IMR-90 (cell line): ENCODE results near the gene AGAP2. TPM values are rescaled to one million over a fixed set of nuclear protein-coding genes. Genes with fewer than 3 reads are reported as not detected.

Experiments
- ATAC-seq: fragments of 200-7000 bp; cut with Tn5 transposase; 2 replicates; pipeline ENCODE4 v1.9.1; 2020; ENCODE audit warnings: low read depth, mild to moderate bottlenecking, moderate library complexity
- BruUV-seq: library from RNA; stranded (reverse); fragments of 400-500 nt; replicated peaks from 2 replicates; lab custom pipeline; 2021; lab: Mats Ljungman, UMichigan
- CTCF ChIA-PET: fragments of 300-600 bp; formaldehyde crosslinking; extraction: SDS; loops from one replicate; lab custom pipeline; 2021; ENCODE audit warnings: antibody characterized with exemption; lab: Yijun Ruan, JAX
- POLR2A ChIA-PET: fragments of 300-600 bp; sonication (Branson Sonifier 250); formaldehyde crosslinking; loops from one replicate; lab custom pipeline; 2022; ENCODE audit warnings: antibody characterized with exemption; ENCODE audit not compliant: unreplicated experiment; lab: Charles Lee
- DNase-seq: peaks from one replicate; pipeline ENCODE4 v3.0.0; 2013
- H2AFZ ChIP-seq: replicated peaks from 2 replicates; pipeline ENCODE3; 2013; ENCODE audit warnings: low read length, mild to moderate bottlenecking; ENCODE audit not compliant: poor library complexity
- H2AK5ac ChIP-seq: 2 replicates; pipeline ENCODE4 v1.6.1; 2013; ENCODE audit warnings: low read depth, low read length, inconsistent platforms
- H2AK9ac ChIP-seq: replicated peaks from 2 replicates; pipeline ENCODE3; 2013; ENCODE audit warnings: mild to moderate bottlenecking, low read depth, low read length, moderate library complexity; ENCODE audit not compliant: poor library complexity
- H2BK120ac ChIP-seq: 2 replicates; pipeline ENCODE4 v1.6.1; 2013; ENCODE audit warnings: low read depth, low read length, inconsistent platforms
- H2BK15ac ChIP-seq: 3 replicates; pipeline ENCODE4 v1.6.1; 2013; ENCODE audit warnings: low read depth, low read length, inconsistent platforms
- H2BK20ac ChIP-seq: 2 replicates; pipeline ENCODE4 v1.6.1; 2013; ENCODE audit warnings: low read depth, mild to moderate bottlenecking, inconsistent platforms, low read length, moderate library complexity
- H2BK5ac ChIP-seq: 2 replicates; pipeline ENCODE4 v1.6.1; 2013; ENCODE audit warnings: mild to moderate bottlenecking, low read depth, low read length, inconsistent platforms; ENCODE audit not compliant: poor library complexity, severe bottlenecking
- H3K14ac ChIP-seq: replicated peaks from 2 replicates; pipeline ENCODE4 v1.6.1; 2013; ENCODE audit warnings: low read depth, low read length, inconsistent platforms
- H3K18ac ChIP-seq: 2 replicates; pipeline ENCODE4 v1.6.1; 2013; ENCODE audit warnings: low read depth, low read length, control low read depth
- H3K23ac ChIP-seq: 2 replicates; pipeline ENCODE4 v1.6.1; 2013; ENCODE audit warnings: low read depth, low read length, inconsistent platforms
- H3K27ac ChIP-seq: 2 replicates; pipeline ENCODE4 v1.5.1; 2013; ENCODE audit warnings: mild to moderate bottlenecking, control low read depth, low read length; ENCODE audit not compliant: insufficient read depth
- H3K27me3 ChIP-seq: 2 replicates; pipeline ENCODE4 v1.6.1; 2013; ENCODE audit warnings: low read length; ENCODE audit not compliant: control insufficient read depth, insufficient read depth
- H3K36me3 ChIP-seq: 2 replicates; pipeline ENCODE4 v1.6.1; 2013; ENCODE audit warnings: low read length, mixed read lengths; ENCODE audit not compliant: control insufficient read depth, insufficient read depth
- H3K4ac ChIP-seq: 2 replicates; pipeline ENCODE4 v1.6.1; 2013; ENCODE audit warnings: low read depth, low read length, inconsistent platforms
- H3K4me1 ChIP-seq: 2 replicates; pipeline ENCODE4 v1.6.1; 2013; ENCODE audit warnings: low read length, mixed read lengths; ENCODE audit not compliant: control insufficient read depth, insufficient read depth
- H3K4me2 ChIP-seq: 2 replicates; pipeline ENCODE4 v1.6.1; 2013; ENCODE audit warnings: low read depth, mild to moderate bottlenecking, control low read depth, low read length, moderate library complexity
- H3K4me3 ChIP-seq: 2 replicates; pipeline ENCODE4 v1.5.1; 2013; ENCODE audit warnings: low read depth, mild to moderate bottlenecking, control low read depth, low read length, moderate library complexity; ENCODE audit not compliant: insufficient read depth
- H3K56ac ChIP-seq: 2 replicates; pipeline ENCODE4 v1.6.1; 2013; ENCODE audit warnings: low read length, inconsistent platforms; ENCODE audit not compliant: insufficient read depth; ENCODE audit errors: extremely low read depth
- H3K79me1 ChIP-seq, 2 experiments: 2 replicates each; pipeline ENCODE4 v1.6.1; 2013; ENCODE audit warnings: low read length in 2 of 2, inconsistent platforms in 1 of 2, low read depth in 1 of 2
- H3K9ac ChIP-seq: 2 replicates; pipeline ENCODE4 v1.6.1; 2013; ENCODE audit warnings: low read depth, low read length, control low read depth
- H3K9me1 ChIP-seq: 2 replicates; pipeline ENCODE4 v1.6.1; 2013; ENCODE audit warnings: low read length, inconsistent platforms; ENCODE audit not compliant: insufficient read depth
- H3K9me3 ChIP-seq: 2 replicates; pipeline ENCODE4 v1.6.1; 2013; ENCODE audit warnings: low read length; ENCODE audit not compliant: control insufficient read depth, insufficient read depth
- H4K20me1 ChIP-seq: 2 replicates; pipeline ENCODE4 v1.6.1; 2013; ENCODE audit warnings: low read length, inconsistent platforms; ENCODE audit not compliant: insufficient read depth
- H4K5ac ChIP-seq: 2 replicates; pipeline ENCODE4 v1.6.1; 2013; ENCODE audit warnings: mild to moderate bottlenecking, low read depth, low read length, control low read depth
- H4K8ac ChIP-seq, 2 experiments: 2 replicates each; pipeline ENCODE4 v1.6.1; 2013; ENCODE audit warnings: low read depth in 2 of 2, low read length in 2 of 2, control low read depth in 1 of 2, inconsistent platforms in 1 of 2
- H4K91ac ChIP-seq: 2 replicates; pipeline ENCODE4 v1.6.1; 2013; ENCODE audit warnings: low read depth, low read length, inconsistent platforms; ENCODE audit not compliant: insufficient read depth
- CEBPB ChIP-seq: IDR thresholded peaks from 2 replicates; pipeline ENCODE4 v1.6.1; 2012; ENCODE audit warnings: low read depth, low read length, improper control_type of control experiment
- CHD1 ChIP-seq: IDR thresholded peaks from 2 replicates; pipeline ENCODE4 v1.6.1; 2012; ENCODE audit warnings: low read depth, low read length, improper control_type of control experiment
- CTCF ChIP-seq: conservative IDR thresholded peaks from 2 replicates; pipeline ENCODE4 v1.5.1; 2012; ENCODE audit warnings: mild to moderate bottlenecking, low read depth, low read length, improper control_type of control experiment
- ELK1 ChIP-seq: fragments of 150-350 bp; IDR thresholded peaks from 2 replicates; pipeline ENCODE4 v1.6.1; 2016; ENCODE audit warnings: low read depth, mild to moderate bottlenecking, low read length, moderate library complexity, borderline replicate concordance
- FOS ChIP-seq: fragments of 150-350 bp; IDR thresholded peaks from 2 replicates; pipeline ENCODE4 v1.6.1; 2016; ENCODE audit warnings: low read depth, low read length
- NFE2L2 ChIP-seq: fragments of 150-350 bp; IDR thresholded peaks from 2 replicates; pipeline ENCODE4 v1.6.1; 2016; ENCODE audit warnings: low read depth, mild to moderate bottlenecking, low read length
- RAD21 ChIP-seq: IDR thresholded peaks from 2 replicates; pipeline ENCODE4 v1.6.1; 2012; ENCODE audit warnings: low read length, improper control_type of control experiment
- RCOR1 ChIP-seq: IDR thresholded peaks from 2 replicates; pipeline ENCODE4 v1.6.1; 2012; ENCODE audit warnings: mild to moderate bottlenecking, low read length, improper control_type of control experiment; ENCODE audit not compliant: insufficient replicate concordance
- RFX5 ChIP-seq: IDR thresholded peaks from 2 replicates; pipeline ENCODE4 v1.8.0; 2012; ENCODE audit warnings: low read depth, mild to moderate bottlenecking, low read length, moderate library complexity
- SMC3 ChIP-seq: fragments of 150-350 bp; IDR thresholded peaks from 2 replicates; pipeline ENCODE4 v1.6.1; 2016; ENCODE audit warnings: low read depth, mild to moderate bottlenecking, antibody characterized with exemption, low read length, moderate library complexity
- WGBS, 2 experiments: methylation state at CpG; one replicate each; pipeline versions ENCODE4 v1.1.5 to v1.1.7; 2013; ENCODE audit warnings: missing lambda C conversion rate in 2 of 2; ENCODE audit not compliant: insufficient read length in 1 of 2; ENCODE audit errors: extremely low coverage in 2 of 2; 5-methylcytosine and 5-hydroxymethylcytosine counted together
- dilution Hi-C: fragments of 300-500 bp; cut with HindIII; formaldehyde crosslinking; loops from one replicate; pipeline ENCODE4 v1.14.3; 2018; ENCODE audit warnings: low sequenced_read_pairs; ENCODE audit not compliant: unreplicated experiment
- in situ Hi-C: fragments of 300-500 bp; cut with MboI; formaldehyde crosslinking; loops from 3 replicates; pipeline ENCODE4 v1.14.3; 2019; ENCODE audit warnings: low sequenced_read_pairs, inconsistent platforms, mixed read lengths
- intact Hi-C: fragments of 100-400 bp; cut with micrococcal nuclease; formaldehyde crosslinking; loops from 2 replicates; pipeline ENCODE4 v1.10.0; 2022
- polyA plus RNA-seq, 3 experiments: library from polyadenylated mRNA; depleted of rRNA; stranded (reverse); fragments of >200 nt; gene quantifications; 2 replicates each; pipeline ENCODE4 v1.2.3, GENCODE V29; 2012; ENCODE audit warnings: low replicate concordance in 1 of 3
- total RNA-seq: library from RNA; depleted of rRNA; stranded (reverse); fragments of >200 nt; gene quantifications from 2 replicates; pipeline ENCODE4 v1.2.3, GENCODE V29; 2012

AGAP2 gene
- total and polyA plus RNA-seq, 2 of the 4 experiments (the other 2 are of a cell fraction): 0.03 to 0.18 TPM

GRCh38 chr12:57739914-57740538 is 1.5 kb upstream of the AGAP2 start:
- ChIA-PET POLR2A (no interaction called here), CTCF (no interaction called here)
- BruUV-seq: no TSS peak

More at GRCh38 chr12:57739914-57740538, 1.5 kb upstream of the AGAP2 start:
- H4K5ac ChIP-seq: no peak overlapping the region
- 17% methylated on average over 2 of the region's 10 CpGs; no CpG with 5 or more reads in 1 of the 2 experiments for WGBS, 2 experiments
- no peak overlapping the region for H3K23ac ChIP-seq
- in situ Hi-C loops (loop anchor here (10.0 kb wide), 1 partner anchor 155 kb away; no protein-coding TSS in a partner anchor), dilution Hi-C loops (no loop called here), intact Hi-C loops (loop anchor here (5.0 kb wide), 1 partner anchor 158 kb away; no protein-coding TSS in a partner anchor)
- no peak overlapping the region for H2AK5ac ChIP-seq
- H3K18ac ChIP-seq: no peak overlapping the region
- H2BK120ac ChIP-seq: no peak overlapping the region
- H3K79me1 ChIP-seq: peaks cover 0 to 5% of the 10 kb centered on the region in 2 experiments; a peak in 2 of 4 replicates
- no peak overlapping the region for H2AFZ ChIP-seq
- 0 out of 2 replicates have a peak, but pooled peaks cover 3% of the 10 kb centered on the region for H3K4me1 ChIP-seq
- H3K56ac ChIP-seq: no peak overlapping the region
- no peak overlapping the region for H2BK15ac ChIP-seq
- H3K4me2 ChIP-seq: no peak overlapping the region
- H3K4me3 ChIP-seq: no peak overlapping the region
- H4K20me1 ChIP-seq: 0 out of 2 replicates have a peak, but pooled peaks cover 3% of the 10 kb centered on the region
- no peak overlapping the region for H4K91ac ChIP-seq
- H2AK9ac ChIP-seq: no peak overlapping the region
- no peak overlapping the region for H2BK20ac ChIP-seq
- ATAC-seq (no peak), DNase-seq (no peak)
- H3K14ac ChIP-seq: no peak overlapping the region
- no peak overlapping the region for H3K9ac ChIP-seq
- peaks cover 68% of the 10 kb centered on the region for H3K27me3 ChIP-seq
- H3K9me1 ChIP-seq: no peaks in the 10 kb centered on the region
- no peak for TF ChIP-seq FOS
- no peak for TF ChIP-seq CTCF
- no peak for TF ChIP-seq ELK1
- no peak for TF ChIP-seq CEBPB
- no peak for TF ChIP-seq SMC3
- no peak for TF ChIP-seq RFX5
- TF ChIP-seq NFE2L2: no peak
- no peak for TF ChIP-seq CHD1
- TF ChIP-seq RCOR1: no peak
- no peak for TF ChIP-seq RAD21
- H3K4ac ChIP-seq: no peak overlapping the region
- H3K27ac ChIP-seq: no peak overlapping the region
- no peaks in the 10 kb centered on the region for H3K36me3 ChIP-seq
- H3K9me3 ChIP-seq: peaks cover 2% of the 10 kb centered on the region; the same call in 1 of the 2 replicates
- H2BK5ac ChIP-seq: no peak overlapping the region
- no peak overlapping the region for H4K8ac ChIP-seq
